PC-9 (cell line): Measurements from ENCODE around the gene PREPL. TPM values are rescaled to one million over a fixed set of nuclear protein-coding genes. Genes with fewer than 3 reads are reported as not detected.

ENCODE experiments used
- BruUV-seq: library from RNA; stranded (reverse); fragments of 400-500 nt; replicated peaks from 2 replicates; lab custom pipeline; 2021; lab: Mats Ljungman, UMichigan
- CTCF ChIA-PET: fragments of 300-600 bp; sonication (Branson Sonifier 250); formaldehyde crosslinking; loops from one replicate; lab custom pipeline; 2022; ENCODE audit warnings: antibody characterized with exemption; lab: Charles Lee
- POLR2A ChIA-PET: fragments of 300-600 bp; sonication (Branson Sonifier 250); formaldehyde crosslinking; loops from one replicate; lab custom pipeline; 2022; ENCODE audit warnings: antibody characterized with exemption; ENCODE audit not compliant: unreplicated experiment; lab: Charles Lee
- DNase-seq, 2 experiments: peaks; one replicate each; pipeline versions ENCODE4 v3.0.0 to v3.0.0-alpha.2; 2015 to 2022; ENCODE audit warnings: mixed read lengths in 1 of 2
- H2AFZ ChIP-seq: fragments of 200-600 bp; sonication (generic); 2 replicates; pipeline ENCODE4 v1.8.1; 2017; ENCODE audit warnings: antibody characterized with exemption
- H3F3A ChIP-seq: fragments of 200-600 bp; sonication (generic); 2 replicates; pipeline ENCODE4 v1.8.1; 2017; ENCODE audit warnings: antibody characterized with exemption, mild to moderate bottlenecking, low read depth; ENCODE audit not compliant: insufficient read depth
- H3K27ac ChIP-seq: fragments of 200-600 bp; sonication (generic); 2 replicates; pipeline ENCODE4 v1.6.1; 2016; ENCODE audit warnings: mixed run types
- H3K27me3 ChIP-seq: fragments of 200-600 bp; sonication (generic); 2 replicates; pipeline ENCODE4 v1.6.1; 2016; ENCODE audit warnings: low read depth, mixed run types; ENCODE audit not compliant: insufficient read depth
- H3K36me3 ChIP-seq: fragments of 200-600 bp; sonication (generic); 2 replicates; pipeline ENCODE4 v1.6.1; 2016; ENCODE audit warnings: low read depth, mixed run types
- H3K4me1 ChIP-seq: fragments of 200-600 bp; sonication (generic); replicated peaks from 2 replicates; pipeline ENCODE4 v1.6.1; 2016; ENCODE audit warnings: mixed run types; ENCODE audit not compliant: insufficient read depth
- H3K4me2 ChIP-seq: fragments of 200-600 bp; sonication (generic); 2 replicates; pipeline ENCODE4 v1.6.1; 2017; ENCODE audit warnings: mixed run types
- H3K4me3 ChIP-seq: fragments of 200-600 bp; sonication (generic); 2 replicates; pipeline ENCODE4 v1.6.1; 2016; ENCODE audit warnings: mixed run types
- H3K79me2 ChIP-seq: fragments of 200-600 bp; sonication (generic); 2 replicates; pipeline ENCODE4 v1.6.1; 2017; ENCODE audit warnings: low read depth, mixed run types
- H3K9me2 ChIP-seq: fragments of 200-600 bp; sonication (generic); 2 replicates; pipeline ENCODE4 v1.8.1; 2017; ENCODE audit warnings: mild to moderate bottlenecking; ENCODE audit not compliant: insufficient read depth
- H3K9me3 ChIP-seq: fragments of 200-600 bp; sonication (generic); 2 replicates; pipeline ENCODE4 v1.8.1; 2016; ENCODE audit warnings: low read depth; ENCODE audit not compliant: insufficient read depth
- H4K20me1 ChIP-seq: fragments of 200-600 bp; sonication (generic); 2 replicates; pipeline ENCODE4 v1.8.1; 2017; ENCODE audit not compliant: insufficient read depth
- EZH2 ChIP-seq: fragments of 200-600 bp; sonication (generic); IDR thresholded peaks from 2 replicates; pipeline ENCODE4 v1.8.0; 2017; ENCODE audit warnings: antibody characterized with exemption, low read depth
- intact Hi-C: fragments of 100-400 bp; cut with micrococcal nuclease; formaldehyde crosslinking; loops from one replicate; pipeline ENCODE4 v1.10.0; 2022; ENCODE audit not compliant: unreplicated experiment
- total RNA-seq: library from RNA; stranded (reverse); gene quantifications from 2 replicates; pipeline ENCODE4 v1.2.3, GENCODE V29; 2021
- TF ChIP-seq, protein P1 (sequence below): fragments of 200-600 bp; sonication (generic); conservative IDR thresholded peaks from 2 replicates; pipeline ENCODE4 v1.6.1; 2017; ENCODE audit warnings: mixed run types, antibody characterized with exemption, mild to moderate bottlenecking, moderate library complexity

Gene PREPL
- total RNA-seq, 1 experiment from 2014 or later = 42.2 TPM

DNA sequence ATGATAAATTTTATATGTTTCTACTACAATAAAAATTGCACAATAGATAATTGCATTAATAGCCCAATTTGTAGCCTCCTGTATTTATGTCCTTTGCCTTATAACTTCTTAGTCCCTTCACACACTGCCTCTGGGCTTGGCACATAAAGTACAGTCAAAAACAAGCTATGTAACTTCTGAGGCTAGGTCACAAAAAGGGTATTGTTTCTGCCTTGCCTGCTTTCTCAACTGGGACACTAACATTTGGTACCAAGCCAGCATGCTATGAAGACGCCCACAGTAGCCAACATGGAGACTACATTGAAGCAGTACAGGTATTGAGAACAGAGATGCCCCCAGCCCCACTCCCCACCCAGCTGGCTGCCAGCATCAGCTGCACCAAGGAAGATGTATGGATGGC lies 91.5 kb downstream of the PREPL start:
- Histone ChIP-seq H3K4me2 (no peak overlapping the region), H3K9me3 (no peaks in the 10 kb centered on the region), H3K9me2 (no peaks in the 10 kb centered on the region), H3K4me1 (peaks cover 10% of the 10 kb centered on the region), H3F3A (no peaks in the 10 kb centered on the region), H3K79me2 (no peaks in the 10 kb centered on the region), H3K4me3 (no peak overlapping the region), H3K27ac (no peak overlapping the region), H4K20me1 (no peaks in the 10 kb centered on the region), H3K36me3 (no peaks in the 10 kb centered on the region), H2AFZ (no peak overlapping the region), H3K27me3 (no peaks in the 10 kb centered on the region)
- TF ChIP-seq EZH2 = no peak
- TF ChIP-seq, protein P1, sequence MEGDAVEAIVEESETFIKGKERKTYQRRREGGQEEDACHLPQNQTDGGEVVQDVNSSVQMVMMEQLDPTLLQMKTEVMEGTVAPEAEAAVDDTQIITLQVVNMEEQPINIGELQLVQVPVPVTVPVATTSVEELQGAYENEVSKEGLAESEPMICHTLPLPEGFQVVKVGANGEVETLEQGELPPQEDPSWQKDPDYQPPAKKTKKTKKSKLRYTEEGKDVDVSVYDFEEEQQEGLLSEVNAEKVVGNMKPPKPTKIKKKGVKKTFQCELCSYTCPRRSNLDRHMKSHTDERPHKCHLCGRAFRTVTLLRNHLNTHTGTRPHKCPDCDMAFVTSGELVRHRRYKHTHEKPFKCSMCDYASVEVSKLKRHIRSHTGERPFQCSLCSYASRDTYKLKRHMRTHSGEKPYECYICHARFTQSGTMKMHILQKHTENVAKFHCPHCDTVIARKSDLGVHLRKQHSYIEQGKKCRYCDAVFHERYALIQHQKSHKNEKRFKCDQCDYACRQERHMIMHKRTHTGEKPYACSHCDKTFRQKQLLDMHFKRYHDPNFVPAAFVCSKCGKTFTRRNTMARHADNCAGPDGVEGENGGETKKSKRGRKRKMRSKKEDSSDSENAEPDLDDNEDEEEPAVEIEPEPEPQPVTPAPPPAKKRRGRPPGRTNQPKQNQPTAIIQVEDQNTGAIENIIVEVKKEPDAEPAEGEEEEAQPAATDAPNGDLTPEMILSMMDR = no peak
- intact Hi-C loops = no loop called here
- ChIA-PET CTCF (no interaction called here), POLR2A (no interaction called here)
- BruUV-seq = no TSS peak
- no peak for DNase-seq

DNA sequence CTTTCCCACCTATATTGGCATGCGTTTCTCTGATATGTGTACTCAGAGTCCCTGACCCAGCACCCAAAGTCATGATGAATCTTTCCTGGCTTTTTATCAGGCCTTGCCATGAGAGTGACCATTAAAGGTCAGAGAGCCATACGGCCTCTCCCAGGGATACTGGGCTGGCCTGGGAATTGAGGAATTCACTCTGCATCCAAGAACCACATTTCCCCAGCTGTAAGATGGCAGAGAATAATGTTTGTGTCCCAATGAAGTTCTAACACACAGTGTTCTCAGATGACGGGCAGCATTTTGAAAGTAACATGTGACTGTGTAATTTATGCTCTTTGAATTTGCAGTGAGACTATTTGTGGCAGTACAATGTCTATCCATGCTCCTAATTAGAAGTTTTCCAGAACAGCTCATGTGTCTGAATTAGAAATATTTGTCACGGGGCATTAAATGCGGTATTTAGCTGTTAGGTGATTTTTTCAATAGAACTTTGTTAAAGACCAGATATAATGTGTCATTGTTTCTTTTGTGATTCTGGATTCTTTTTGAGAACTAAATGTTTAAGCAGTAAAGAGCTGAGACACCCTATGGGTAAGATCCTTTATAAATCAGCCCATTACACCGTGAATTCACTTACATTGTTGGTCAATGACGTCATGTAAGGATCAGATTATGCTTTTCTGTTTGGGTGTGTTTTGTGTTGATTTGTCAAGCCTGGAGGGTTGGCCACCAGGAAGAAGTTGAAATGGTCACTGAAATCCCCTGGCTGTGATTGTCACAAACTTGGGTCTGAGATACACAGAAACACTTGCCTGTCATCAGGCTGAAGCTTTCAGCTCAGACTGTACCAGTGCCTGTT lies 93.3 kb downstream of the PREPL start:
- intact Hi-C loops = no loop called here

More for the DNA sequence above, 93.3 kb downstream of the PREPL start:
- H3K9me3 ChIP-seq = no peaks in the 10 kb centered on the region
- peaks cover 10% of the 10 kb centered on the region for H3K4me1 ChIP-seq
- no peak overlapping the region for H3K27ac ChIP-seq
- no peaks in the 10 kb centered on the region for H3K27me3 ChIP-seq
- no peak overlapping the region for H3K4me2 ChIP-seq
- H3K79me2 ChIP-seq = no peaks in the 10 kb centered on the region
- H3K4me3 ChIP-seq = no peak overlapping the region
- POLR2A ChIA-PET = no interaction called here
- TF ChIP-seq, protein P1 = no peak
- TF ChIP-seq EZH2 = no peak
- H3F3A ChIP-seq = no peaks in the 10 kb centered on the region
- BruUV-seq = no TSS peak
- no peaks in the 10 kb centered on the region for H3K9me2 ChIP-seq
- no peaks in the 10 kb centered on the region for H3K36me3 ChIP-seq
- H2AFZ ChIP-seq = no peak overlapping the region
- CTCF ChIA-PET = interaction anchor here (0.6 kb wide), 1 partner anchor 227 kb away, joined by 4 read pairs; no protein-coding TSS in a partner anchor
- H4K20me1 ChIP-seq = no peaks in the 10 kb centered on the region
- DNase-seq = peak; percentile 8 to 68

Other genes with a start within 250 kb of the PREPL start
- gene PPM1B, start 192.6 kb downstream of the PREPL start, total RNA-seq = 42.3 and 45.0 TPM in 2 replicates
- gene SLC3A1, start 86.0 kb downstream of the PREPL start, total RNA-seq = 0.28 TPM in 1 of 2 replicates, not detected in the other
- 11.7 and 17.9 TPM in 2 replicates for gene CAMKMT, start 453 bp upstream of the PREPL start, total RNA-seq